ENCODE results near the gene KCNH6.

DNA sequence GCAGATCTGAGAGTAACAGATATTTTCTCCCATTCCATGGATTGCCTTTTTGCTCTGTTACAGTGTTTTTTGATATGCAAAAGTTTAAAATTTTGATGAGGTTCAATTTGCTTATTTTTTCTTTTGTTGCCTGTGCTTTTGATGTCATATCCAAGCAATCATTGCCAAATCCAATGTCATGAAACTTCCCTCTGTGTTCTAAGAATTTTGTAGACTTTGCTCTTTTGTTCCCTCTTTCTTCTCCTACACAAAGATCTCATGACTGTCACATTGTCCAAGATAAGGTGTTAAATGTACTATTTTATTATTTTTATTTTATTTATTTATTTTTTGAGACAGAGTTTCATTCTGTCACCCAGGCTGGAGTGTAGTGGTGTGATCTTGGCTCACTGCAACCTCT lies 18.9 kb upstream of the KCNH6 start:
- TF ChIP-seq POLR2AphosphoS5 (IDR thresholded peaks at IDR 0.05; ENCODE audit: insufficient read depth in 1 of 2, low read depth in 1 of 2) (no peak), POLR2A (IDR thresholded peaks at IDR 0.05) (no peak), CTCF (IDR thresholded peaks at IDR 0.05) (no peak)
